Chondrocyte (in vitro differentiated cells): ENCODE data around the gene IDH3G. TPM values are rescaled to one million over a fixed set of nuclear protein-coding genes. Genes with fewer than 3 reads are reported as not detected.

Source experiments
- DNase-seq: peaks from one replicate; pipeline ENCODE4 v3.0.0; 2021; ENCODE audit warnings: mixed read lengths, low spot score
- H3K27ac Mint-ChIP-seq: one replicate; pipeline ENCODE4 v1.8.0; 2021; ENCODE audit warnings: mild to moderate bottlenecking, moderate library complexity, mixed read lengths; ENCODE audit not compliant: unreplicated experiment
- H3K27me3 Mint-ChIP-seq: 2 replicates; pipeline ENCODE4 v1.8.0; 2021; ENCODE audit warnings: low read depth, mixed read lengths
- H3K36me3 Mint-ChIP-seq: 2 replicates; pipeline ENCODE4 v1.8.0; 2021; ENCODE audit warnings: low read depth, mixed read lengths
- H3K4me1 Mint-ChIP-seq: 2 replicates; pipeline ENCODE4 v1.8.0; 2021; ENCODE audit warnings: low read depth, mild to moderate bottlenecking, mixed read lengths
- H3K4me3 Mint-ChIP-seq: one replicate; pipeline ENCODE4 v1.8.0; 2021; ENCODE audit warnings: mild to moderate bottlenecking, moderate library complexity, mixed read lengths; ENCODE audit not compliant: unreplicated experiment
- H3K9me3 Mint-ChIP-seq: 2 replicates; pipeline ENCODE4 v1.8.0; 2021; ENCODE audit warnings: low read depth, mixed read lengths
- total RNA-seq: library from RNA; stranded (reverse); gene quantifications from 3 replicates; pipeline ENCODE4 v1.2.1, GENCODE V29; 2021
- TF ChIP-seq, protein P1 (sequence below): fragments of 200-600 bp; sonication (generic); IDR thresholded peaks from 2 replicates; pipeline ENCODE4 v1.5.0; 2021; ENCODE audit warnings: antibody characterized with exemption, mild to moderate bottlenecking, moderate library complexity

The IDH3G gene
- total RNA-seq, 1 donor from 2014 or later, result 42.8 TPM

- Mint-ChIP-seq H3K4me1 (peaks cover 11% of the 10 kb centered on the region), H3K36me3 (peaks cover 2% of the 10 kb centered on the region), H3K4me3 (no peak overlapping the region), H3K27me3 (no peaks in the 10 kb centered on the region), H3K27ac (no peak overlapping the region), H3K9me3 (no peaks in the 10 kb centered on the region)
- TF ChIP-seq, protein P1, sequence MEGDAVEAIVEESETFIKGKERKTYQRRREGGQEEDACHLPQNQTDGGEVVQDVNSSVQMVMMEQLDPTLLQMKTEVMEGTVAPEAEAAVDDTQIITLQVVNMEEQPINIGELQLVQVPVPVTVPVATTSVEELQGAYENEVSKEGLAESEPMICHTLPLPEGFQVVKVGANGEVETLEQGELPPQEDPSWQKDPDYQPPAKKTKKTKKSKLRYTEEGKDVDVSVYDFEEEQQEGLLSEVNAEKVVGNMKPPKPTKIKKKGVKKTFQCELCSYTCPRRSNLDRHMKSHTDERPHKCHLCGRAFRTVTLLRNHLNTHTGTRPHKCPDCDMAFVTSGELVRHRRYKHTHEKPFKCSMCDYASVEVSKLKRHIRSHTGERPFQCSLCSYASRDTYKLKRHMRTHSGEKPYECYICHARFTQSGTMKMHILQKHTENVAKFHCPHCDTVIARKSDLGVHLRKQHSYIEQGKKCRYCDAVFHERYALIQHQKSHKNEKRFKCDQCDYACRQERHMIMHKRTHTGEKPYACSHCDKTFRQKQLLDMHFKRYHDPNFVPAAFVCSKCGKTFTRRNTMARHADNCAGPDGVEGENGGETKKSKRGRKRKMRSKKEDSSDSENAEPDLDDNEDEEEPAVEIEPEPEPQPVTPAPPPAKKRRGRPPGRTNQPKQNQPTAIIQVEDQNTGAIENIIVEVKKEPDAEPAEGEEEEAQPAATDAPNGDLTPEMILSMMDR, result no peak
- no peak for DNase-seq
Measured at GRCh38 chrX:153767674-153768055, 26.5 kb downstream of the IDH3G start.

DNA sequence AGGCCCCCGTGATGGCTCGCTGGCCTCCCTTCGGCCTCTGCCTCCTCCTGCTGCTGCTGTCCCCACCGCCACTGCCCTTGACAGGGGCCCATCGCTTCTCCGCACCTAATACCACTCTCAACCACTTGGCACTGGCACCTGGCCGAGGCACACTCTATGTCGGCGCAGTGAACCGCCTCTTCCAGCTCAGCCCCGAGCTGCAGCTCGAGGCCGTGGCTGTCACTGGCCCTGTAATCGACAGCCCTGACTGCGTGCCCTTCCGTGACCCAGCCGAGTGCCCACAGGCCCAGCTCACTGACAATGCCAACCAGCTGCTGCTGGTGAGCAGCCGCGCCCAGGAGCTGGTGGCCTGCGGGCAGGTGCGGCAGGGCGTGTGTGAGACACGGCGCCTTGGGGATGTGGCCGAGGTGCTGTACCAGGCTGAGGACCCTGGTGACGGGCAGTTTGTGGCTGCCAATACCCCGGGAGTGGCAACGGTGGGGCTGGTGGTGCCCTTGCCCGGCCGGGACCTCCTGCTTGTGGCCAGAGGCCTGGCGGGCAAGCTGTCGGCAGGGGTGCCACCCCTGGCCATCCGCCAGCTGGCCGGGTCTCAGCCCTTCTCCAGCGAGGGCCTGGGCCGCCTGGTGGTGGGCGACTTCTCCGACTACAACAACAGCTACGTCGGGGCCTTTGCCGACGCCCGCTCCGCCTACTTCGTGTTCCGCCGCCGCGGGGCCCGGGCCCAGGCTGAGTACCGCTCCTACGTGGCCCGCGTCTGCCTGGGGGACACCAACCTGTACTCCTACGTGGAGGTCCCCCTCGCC lies 27.1 kb downstream of the IDH3G start:
- H3K4me3 Mint-ChIP-seq, result no peak overlapping the region
- no peaks in the 10 kb centered on the region for H3K27me3 Mint-ChIP-seq
- peaks cover 2% of the 10 kb centered on the region for H3K36me3 Mint-ChIP-seq
- DNase-seq, result peak; percentile 91
- no peaks in the 10 kb centered on the region for H3K9me3 Mint-ChIP-seq
- TF ChIP-seq, protein P1, result no peak
- no peak overlapping the region for H3K27ac Mint-ChIP-seq
- peaks cover 11% of the 10 kb centered on the region for H3K4me1 Mint-ChIP-seq

DNA sequence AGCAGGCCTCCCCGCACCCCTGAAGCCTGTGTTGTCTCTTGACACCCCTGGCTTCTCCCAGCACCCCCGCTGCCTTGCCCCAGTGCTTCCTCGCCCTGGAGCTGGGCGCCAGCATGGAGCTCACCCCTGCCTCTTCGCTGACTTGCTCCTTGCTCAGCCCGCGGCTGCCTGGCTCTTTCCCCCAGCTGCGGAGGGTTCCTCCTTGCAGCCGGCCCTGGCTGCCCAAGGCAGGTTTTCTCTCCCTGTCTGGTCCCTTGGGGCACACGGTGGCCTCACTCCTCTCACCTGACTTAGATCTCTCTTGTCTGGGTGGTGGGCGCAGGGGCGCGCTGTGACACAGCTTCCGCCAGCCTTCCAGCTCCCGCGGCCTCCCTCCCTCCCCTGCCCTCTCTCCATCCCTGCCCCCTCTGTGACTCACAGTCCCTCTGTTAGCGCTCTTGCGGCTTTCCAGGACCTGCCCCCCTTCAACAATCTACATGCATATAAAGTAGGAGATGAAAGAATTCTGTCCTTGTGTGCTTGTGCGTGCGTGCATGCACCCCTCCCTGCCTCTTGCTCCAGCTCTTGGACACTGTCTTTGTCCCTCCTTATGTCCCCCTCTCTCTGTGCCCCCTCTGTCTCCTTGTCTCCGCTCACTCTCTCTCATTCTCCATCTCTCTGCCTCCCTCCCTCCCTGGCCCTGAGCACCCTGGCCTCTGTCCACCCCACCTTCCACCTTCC lies 27.9 kb downstream of the IDH3G start:
- TF ChIP-seq, protein P1, result no peak
- H3K36me3 Mint-ChIP-seq, result peaks cover 2% of the 10 kb centered on the region
- H3K9me3 Mint-ChIP-seq, result no peaks in the 10 kb centered on the region
- no peaks in the 10 kb centered on the region for H3K27me3 Mint-ChIP-seq
- peak overlapping the region; percentile 74 for H3K4me3 Mint-ChIP-seq
- H3K4me1 Mint-ChIP-seq, result peaks cover 11% of the 10 kb centered on the region
- H3K27ac Mint-ChIP-seq, result peak overlapping the region; percentile 68
- no peak for DNase-seq

- Mint-ChIP-seq H3K27ac (peak overlapping the region; percentile 68), H3K36me3 (peaks cover 2% of the 10 kb centered on the region), H3K4me1 (peaks cover 11% of the 10 kb centered on the region), H3K4me3 (peak overlapping the region; percentile 74), H3K9me3 (no peaks in the 10 kb centered on the region), H3K27me3 (no peaks in the 10 kb centered on the region)
- TF ChIP-seq, protein P1, result no peak
- no peak for DNase-seq
Measured at GRCh38 chrX:153765138-153766079, 28.8 kb downstream of the IDH3G start.

DNA sequence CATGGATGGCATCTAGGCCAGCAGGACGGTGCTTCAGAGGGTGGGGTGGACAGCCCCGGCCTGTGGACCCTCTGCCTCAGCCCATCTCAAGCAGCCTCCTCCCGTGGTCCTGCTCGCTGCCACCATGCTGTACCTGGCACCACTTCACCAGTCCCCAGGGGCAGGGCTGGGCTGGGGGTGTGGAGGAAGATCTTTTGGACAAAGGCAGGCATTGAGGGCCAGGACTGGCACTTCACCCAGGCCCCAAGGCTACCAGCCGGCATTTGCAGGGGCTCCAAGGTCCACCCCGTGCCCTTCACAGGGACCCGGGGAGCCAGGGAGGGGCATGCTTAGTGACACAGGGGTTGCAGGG lies 29.4 kb downstream of the IDH3G start:
- no peak for DNase-seq
- TF ChIP-seq, protein P1, result no peak
- no peaks in the 10 kb centered on the region for H3K27me3 Mint-ChIP-seq
- no peaks in the 10 kb centered on the region for H3K36me3 Mint-ChIP-seq
- H3K4me1 Mint-ChIP-seq, result peaks cover 11% of the 10 kb centered on the region
- H3K27ac Mint-ChIP-seq, result no peak overlapping the region
- H3K4me3 Mint-ChIP-seq, result peak overlapping the region; percentile 74
- H3K9me3 Mint-ChIP-seq, result no peaks in the 10 kb centered on the region
